HS-27A (cell line): ENCODE results near the gene KL.

Source experiments
- DNase-seq: peaks from one replicate; pipeline ENCODE4 v3.0.0-alpha.2; 2012; ENCODE audit warnings: low read depth, missing footprints

KL gene

GRCh38 chr13:33081666-33082065 is 65.4 kb downstream of the KL start:
- DNase-seq: no peak

- DNase-seq: no peak
These were observed 66.8 kb downstream of the KL start for GRCh38 chr13:33083054-33083453.

- peak; percentile 39 for DNase-seq
These were observed 70.9 kb downstream of the KL start for GRCh38 chr13:33087091-33087490.

GRCh38 chr13:33087790-33088189 is 71.6 kb downstream of the KL start:
- no peak for DNase-seq

GRCh38 chr13:33089311-33089710 is 73.1 kb downstream of the KL start:
- DNase-seq: no peak

- no peak for DNase-seq
These were observed 74.7 kb downstream of the KL start for GRCh38 chr13:33090755-33091414.

- DNase-seq: no peak
These were observed 75.2 kb downstream of the KL start for GRCh38 chr13:33091415-33091774.

GRCh38 chr13:33092073-33092987 is 76.1 kb downstream of the KL start:
- no peak for DNase-seq

GRCh38 chr13:33096886-33097605 is 80.8 kb downstream of the KL start:
- no peak for DNase-seq

- DNase-seq: no peak
These were observed 83.6 kb downstream of the KL start for GRCh38 chr13:33099860-33100259.

GRCh38 chr13:33100886-33101285 is 84.7 kb downstream of the KL start:
- DNase-seq: no peak

GRCh38 chr13:33101835-33102234 is 85.6 kb downstream of the KL start:
- DNase-seq: no peak

GRCh38 chr13:33103457-33103856 is 87.2 kb downstream of the KL start:
- DNase-seq: no peak

- no peak for DNase-seq
These were observed 89.3 kb downstream of the KL start for GRCh38 chr13:33105387-33106005.

- DNase-seq: no peak
These were observed 90.6 kb downstream of the KL start for GRCh38 chr13:33106656-33107360.

- no peak for DNase-seq
These were observed 91.1 kb downstream of the KL start for GRCh38 chr13:33107361-33107760.

- DNase-seq: no peak
These were observed 92.4 kb downstream of the KL start for GRCh38 chr13:33108620-33109019.

- DNase-seq: no peak
These were observed 93.1 kb downstream of the KL start for GRCh38 chr13:33109271-33109697.

- DNase-seq: no peak
These were observed 93.6 kb downstream of the KL start for GRCh38 chr13:33109801-33110200.

- no peak for DNase-seq
These were observed 94.1 kb downstream of the KL start for GRCh38 chr13:33110386-33110712.

- no peak for DNase-seq
These were observed 94.6 kb downstream of the KL start for GRCh38 chr13:33110713-33111413.
